ENCODE results near the gene MPL. TPM values are rescaled to one million over a fixed set of nuclear protein-coding genes. Genes with fewer than 3 reads are reported as not detected.

Gene MPL
- total and polyA plus RNA-seq, 2 of the 13 experiments (the other 11 are each of a cell fraction or from before 2014, with no cell fraction given), result not detected

GRCh38 chr1:43367026-43367903, 29.6 kb downstream of the MPL start:
- ATAC-seq (peak; percentile 63), DNase-seq (ENCODE audit: low spot score) (no peak), FAIRE-seq (no peak)
- H3K27me3 ChIP-seq (ENCODE audit: control insufficient read depth in 1 of 2, insufficient read depth in 2 of 2, low read length in 2 of 2), result no peaks in the 10 kb centered on the region
- ChIA-PET POLR2A (interaction anchor here (1.2 to 3.8 kb wide), 5 partner anchors 9 to 23 kb away, joined by 3 to 32 read pairs (median 21); partner anchors contain the start of genes CDC20, MED8 and SZT2), CTCF (ENCODE audit: low intra/inter-chr PET ratio, low total read pairs) (no interaction called here)
- peaks cover 13% of the 10 kb centered on the region for H3K79me2 ChIP-seq (ENCODE audit: insufficient read depth, low read length)
- H3K9ac ChIP-seq (ENCODE audit: insufficient read depth, low read depth, low read length), result peak overlapping the region; percentile 76
- peak overlapping the region; percentile 92 for H3K4me2 ChIP-seq (ENCODE audit: low read depth, low read length)
- no peaks in the 10 kb centered on the region for H4K20me1 ChIP-seq (ENCODE audit: insufficient read depth, low read length)
- no peak overlapping the region for H2AFZ ChIP-seq (ENCODE audit: low read length)
- peaks cover 6 to 8% of the 10 kb centered on the region in 2 experiments; a peak in 4 of 5 replicates for H3K36me3 ChIP-seq (replicated peaks in 1 of 2; ENCODE audit: control insufficient read depth in 1 of 2, insufficient read depth in 2 of 2, low read length in 2 of 2)
- no peaks in the 10 kb centered on the region for H3K9me3 ChIP-seq (ENCODE audit: low read length)
- in situ Hi-C loops (cut with HindIII; ENCODE audit: extremely low pct_ligation_motif_present, low pct_unique_long_range_greater_than_20kb), result no loop called here
- 0% methylated on average over 13 of the region's 48 CpGs for WGBS (ENCODE audit: low lambda C conversion rate)
- peaks cover 60% of the 10 kb centered on the region for H3K4me1 ChIP-seq (ENCODE audit: insufficient read depth, low read length)
- intact Hi-C loops (cut with micrococcal nuclease; ENCODE audit: unreplicated experiment), result no loop called here
- BruUV-seq (replicated peaks), result TSS peak; percentile 58
- peak overlapping the region; percentile 82 for H3K27ac ChIP-seq (ENCODE audit: extremely low read length, insufficient read depth, low read length)
- H3K4me3 ChIP-seq (replicated peaks in 1 of 3; ENCODE audit: insufficient read depth in 1 of 3, low read depth in 2 of 3, low read length in 3 of 3), result peak overlapping the region; percentile 74 to 88 (median 79)
- TF ChIP-seq ZNF879 (CRISPR knock-in tag; IDR thresholded peaks at IDR 0.05) (peak; percentile 16; the same call in 1 of the 2 replicates), GRHL1 (CRISPR knock-in tag; conservative IDR thresholded peaks at IDR 0.05) (no peak), ZNF205 (CRISPR knock-in tag; IDR thresholded peaks at IDR 0.05) (no peak), PHF20 (CRISPR knock-in tag; IDR thresholded peaks at IDR 0.05) (0 out of 2 replicates have a peak, but pooled peaks have one; percentile 57), NR3C1 (CRISPR knock-in tag; IDR thresholded peaks at IDR 0.05) (no peak), EP300 (IDR thresholded peaks at IDR 0.05; ENCODE audit: low read depth in 2 of 2, low read length in 2 of 2) (no peak), EP300 (CRISPR knock-in tag; IDR thresholded peaks at IDR 0.05; ENCODE audit: borderline replicate concordance) (no peak), ZKSCAN5 (CRISPR knock-in tag; IDR thresholded peaks at IDR 0.05) (no peak), SATB2 (CRISPR knock-in tag; IDR thresholded peaks at IDR 0.05) (no peak), ZNF597 (CRISPR knock-in tag; IDR thresholded peaks at IDR 0.05) (no peak), HOXD1 (CRISPR knock-in tag; IDR thresholded peaks at IDR 0.05) (0 out of 2 replicates have a peak, but pooled peaks have one; percentile 34), ZNF883 (CRISPR knock-in tag; IDR thresholded peaks at IDR 0.05; ENCODE audit: not compliant biosample characterization) (no peak), MTERF4 (CRISPR knock-in tag; IDR thresholded peaks at IDR 0.05) (no peak)
- TF ChIP-seq, protein P1, sequence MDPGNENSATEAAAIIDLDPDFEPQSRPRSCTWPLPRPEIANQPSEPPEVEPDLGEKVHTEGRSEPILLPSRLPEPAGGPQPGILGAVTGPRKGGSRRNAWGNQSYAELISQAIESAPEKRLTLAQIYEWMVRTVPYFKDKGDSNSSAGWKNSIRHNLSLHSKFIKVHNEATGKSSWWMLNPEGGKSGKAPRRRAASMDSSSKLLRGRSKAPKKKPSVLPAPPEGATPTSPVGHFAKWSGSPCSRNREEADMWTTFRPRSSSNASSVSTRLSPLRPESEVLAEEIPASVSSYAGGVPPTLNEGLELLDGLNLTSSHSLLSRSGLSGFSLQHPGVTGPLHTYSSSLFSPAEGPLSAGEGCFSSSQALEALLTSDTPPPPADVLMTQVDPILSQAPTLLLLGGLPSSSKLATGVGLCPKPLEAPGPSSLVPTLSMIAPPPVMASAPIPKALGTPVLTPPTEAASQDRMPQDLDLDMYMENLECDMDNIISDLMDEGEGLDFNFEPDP (CRISPR knock-in tag; conservative IDR thresholded peaks at IDR 0.05), result 0 out of 2 replicates have a peak, but pooled peaks have one; percentile 63
- TF ChIP-seq, protein P2, sequence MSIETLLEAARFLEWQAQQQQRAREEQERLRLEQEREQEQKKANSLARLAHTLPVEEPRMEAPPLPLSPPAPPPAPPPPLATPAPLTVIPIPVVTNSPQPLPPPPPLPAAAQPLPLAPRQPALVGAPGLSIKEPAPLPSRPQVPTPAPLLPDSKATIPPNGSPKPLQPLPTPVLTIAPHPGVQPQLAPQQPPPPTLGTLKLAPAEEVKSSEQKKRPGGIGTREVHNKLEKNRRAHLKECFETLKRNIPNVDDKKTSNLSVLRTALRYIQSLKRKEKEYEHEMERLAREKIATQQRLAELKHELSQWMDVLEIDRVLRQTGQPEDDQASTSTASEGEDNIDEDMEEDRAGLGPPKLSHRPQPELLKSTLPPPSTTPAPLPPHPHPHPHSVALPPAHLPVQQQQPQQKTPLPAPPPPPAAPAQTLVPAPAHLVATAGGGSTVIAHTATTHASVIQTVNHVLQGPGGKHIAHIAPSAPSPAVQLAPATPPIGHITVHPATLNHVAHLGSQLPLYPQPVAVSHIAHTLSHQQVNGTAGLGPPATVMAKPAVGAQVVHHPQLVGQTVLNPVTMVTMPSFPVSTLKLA (IDR thresholded peaks at IDR 0.05), result peak; percentile 34

Data from HepG2 (cell line).